ENCODE measurements around the gene MYRF. TPM values are rescaled to one million over a fixed set of nuclear protein-coding genes. Genes with fewer than 3 reads are reported as not detected.
A peak's percentile ranks its signal among the peaks of the same experiment; 100 is the strongest.

Gene MYRF
- total and polyA plus RNA-seq, 9 of the 15 experiments (the other 6 are each of a cell fraction or from before 2014, with no cell fraction given) = 2.3 to 25.8 (median 7.1) TPM

DNA sequence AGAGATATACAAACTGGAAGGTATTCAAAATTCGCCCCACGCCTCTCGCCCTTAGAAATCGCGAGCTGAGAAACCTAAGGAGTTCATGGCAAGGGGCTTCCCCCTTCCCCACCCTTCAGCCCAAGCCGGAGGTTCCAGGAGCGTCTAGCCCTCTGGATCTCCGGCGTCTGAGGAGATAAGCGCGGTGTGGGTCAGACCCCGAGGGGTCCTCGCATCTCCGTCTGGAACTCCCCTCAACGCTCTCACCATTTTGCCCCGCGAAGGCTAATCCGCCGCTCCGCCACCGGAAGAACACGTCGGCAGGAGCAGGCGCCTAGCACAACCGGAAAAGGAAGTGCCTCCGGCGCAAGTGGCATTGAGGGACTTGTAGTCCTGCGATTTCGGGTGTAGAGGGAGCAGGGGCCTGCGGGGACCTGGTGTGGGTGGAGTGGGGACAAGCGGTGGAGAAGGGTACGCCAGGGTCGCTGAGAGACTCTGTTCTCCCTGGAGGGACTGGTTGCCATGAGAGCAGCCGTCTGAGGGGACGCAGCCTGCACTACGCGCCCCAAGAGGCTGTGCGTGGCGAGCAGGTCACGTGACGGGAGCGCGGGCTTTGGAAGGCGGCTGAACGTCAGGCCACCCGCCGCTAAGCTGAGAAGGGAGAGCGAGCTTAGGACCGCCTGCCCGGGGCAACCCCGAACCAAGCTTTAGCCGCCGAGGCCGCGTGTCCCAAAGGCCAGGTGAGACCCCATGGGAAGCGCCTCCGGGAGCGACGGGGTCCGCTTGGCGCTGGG is 40.1 kb downstream of the MYRF start, which contains the start of the genes FEN1 and TMEM258 (continued):
- TF ChIP-seq SRSF1 (IDR thresholded peaks at IDR 0.05; ENCODE audit: low read depth, low read length) (no peak), NFRKB (IDR thresholded peaks at IDR 0.05; ENCODE audit: low read depth) (peak; percentile 94), POLR2A (conservative IDR thresholded peaks at IDR 0.05) (peak; percentile 94), MAFF (IDR thresholded peaks at IDR 0.05; ENCODE audit: low read length) (no peak), GABPB2 (CRISPR knock-in tag; conservative IDR thresholded peaks at IDR 0.05) (peak; percentile 68), NFIX (CRISPR knock-in tag; IDR thresholded peaks at IDR 0.05; ENCODE audit: low read depth) (no peak), ZNF263 (CRISPR knock-in tag; IDR thresholded peaks at IDR 0.05; ENCODE audit: borderline replicate concordance) (peak; percentile 47; the same call in 1 of the 2 replicates), SRSF3 (IDR thresholded peaks at IDR 0.05; ENCODE audit: insufficient read depth, low read length) (no peak), SRF (CRISPR knock-in tag; IDR thresholded peaks at IDR 0.05) (peak in 1 of 2 experiments; percentile 14; a peak in 1 of 4 replicates), HEY1 (CRISPR knock-in tag; IDR thresholded peaks at IDR 0.05; ENCODE audit: borderline replicate concordance) (no peak), NFIC (IDR thresholded peaks at IDR 0.05) (peak; percentile 65; the same call in 1 of the 2 replicates), NR1H2 (CRISPR knock-in tag; IDR thresholded peaks at IDR 0.05) (peak; percentile 66; the same call in 1 of the 2 replicates), EWSR1 (IDR thresholded peaks at IDR 0.05; ENCODE audit: borderline replicate concordance, low read depth, partially characterized antibody) (no peak), CBX8 (IDR thresholded peaks at IDR 0.05; ENCODE audit: borderline replicate concordance, extremely low read depth, low read depth, low read length, poor library complexity, severe bottlenecking) (no peak), ZNF165 (CRISPR knock-in tag; IDR thresholded peaks at IDR 0.05; ENCODE audit: borderline replicate concordance) (0 out of 2 replicates have a peak, but pooled peaks have one; percentile 27), NCOR1 (IDR thresholded peaks at IDR 0.05) (0 out of 2 replicates have a peak, but pooled peaks have one; percentile 22), MED1 (CRISPR knock-in tag; IDR thresholded peaks at IDR 0.05; ENCODE audit: borderline replicate concordance) (no peak), HIVEP1 (CRISPR knock-in tag; IDR thresholded peaks at IDR 0.05) (0 out of 2 replicates have a peak, but pooled peaks have one; percentile 46), ZKSCAN8 (CRISPR knock-in tag; IDR thresholded peaks at IDR 0.05) (0 out of 2 replicates have a peak, but pooled peaks have one; percentile 26)
- TF ChIP-seq, protein P1, sequence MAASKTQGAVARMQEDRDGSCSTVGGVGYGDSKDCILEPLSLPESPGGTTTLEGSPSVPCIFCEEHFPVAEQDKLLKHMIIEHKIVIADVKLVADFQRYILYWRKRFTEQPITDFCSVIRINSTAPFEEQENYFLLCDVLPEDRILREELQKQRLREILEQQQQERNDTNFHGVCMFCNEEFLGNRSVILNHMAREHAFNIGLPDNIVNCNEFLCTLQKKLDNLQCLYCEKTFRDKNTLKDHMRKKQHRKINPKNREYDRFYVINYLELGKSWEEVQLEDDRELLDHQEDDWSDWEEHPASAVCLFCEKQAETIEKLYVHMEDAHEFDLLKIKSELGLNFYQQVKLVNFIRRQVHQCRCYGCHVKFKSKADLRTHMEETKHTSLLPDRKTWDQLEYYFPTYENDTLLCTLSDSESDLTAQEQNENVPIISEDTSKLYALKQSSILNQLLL (CRISPR knock-in tag; IDR thresholded peaks at IDR 0.05; ENCODE audit: borderline replicate concordance) = no peak
- TF ChIP-seq, protein P2, sequence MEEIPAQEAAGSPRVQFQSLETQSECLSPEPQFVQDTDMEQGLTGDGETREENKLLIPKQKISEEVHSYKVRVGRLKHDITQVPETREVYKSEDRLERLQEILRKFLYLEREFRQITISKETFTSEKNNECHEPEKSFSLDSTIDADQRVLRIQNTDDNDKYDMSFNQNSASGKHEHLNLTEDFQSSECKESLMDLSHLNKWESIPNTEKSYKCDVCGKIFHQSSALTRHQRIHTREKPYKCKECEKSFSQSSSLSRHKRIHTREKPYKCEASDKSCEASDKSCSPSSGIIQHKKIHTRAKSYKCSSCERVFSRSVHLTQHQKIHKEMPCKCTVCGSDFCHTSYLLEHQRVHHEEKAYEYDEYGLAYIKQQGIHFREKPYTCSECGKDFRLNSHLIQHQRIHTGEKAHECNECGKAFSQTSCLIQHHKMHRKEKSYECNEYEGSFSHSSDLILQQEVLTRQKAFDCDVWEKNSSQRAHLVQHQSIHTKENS (CRISPR knock-in tag; IDR thresholded peaks at IDR 0.05) = no peak
- TF ChIP-seq, protein P3, sequence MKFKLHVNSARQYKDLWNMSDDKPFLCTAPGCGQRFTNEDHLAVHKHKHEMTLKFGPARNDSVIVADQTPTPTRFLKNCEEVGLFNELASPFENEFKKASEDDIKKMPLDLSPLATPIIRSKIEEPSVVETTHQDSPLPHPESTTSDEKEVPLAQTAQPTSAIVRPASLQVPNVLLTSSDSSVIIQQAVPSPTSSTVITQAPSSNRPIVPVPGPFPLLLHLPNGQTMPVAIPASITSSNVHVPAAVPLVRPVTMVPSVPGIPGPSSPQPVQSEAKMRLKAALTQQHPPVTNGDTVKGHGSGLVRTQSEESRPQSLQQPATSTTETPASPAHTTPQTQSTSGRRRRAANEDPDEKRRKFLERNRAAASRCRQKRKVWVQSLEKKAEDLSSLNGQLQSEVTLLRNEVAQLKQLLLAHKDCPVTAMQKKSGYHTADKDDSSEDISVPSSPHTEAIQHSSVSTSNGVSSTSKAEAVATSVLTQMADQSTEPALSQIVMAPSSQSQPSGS (CRISPR knock-in tag; IDR thresholded peaks at IDR 0.05) = no peak
- TF ChIP-seq, protein P4, sequence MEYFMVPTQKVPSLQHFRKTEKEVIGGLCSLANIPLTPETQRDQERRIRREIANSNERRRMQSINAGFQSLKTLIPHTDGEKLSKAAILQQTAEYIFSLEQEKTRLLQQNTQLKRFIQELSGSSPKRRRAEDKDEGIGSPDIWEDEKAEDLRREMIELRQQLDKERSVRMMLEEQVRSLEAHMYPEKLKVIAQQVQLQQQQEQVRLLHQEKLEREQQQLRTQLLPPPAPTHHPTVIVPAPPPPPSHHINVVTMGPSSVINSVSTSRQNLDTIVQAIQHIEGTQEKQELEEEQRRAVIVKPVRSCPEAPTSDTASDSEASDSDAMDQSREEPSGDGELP (CRISPR knock-in tag; IDR thresholded peaks at IDR 0.05; ENCODE audit: borderline replicate concordance) = peak; percentile 77

Measured in K562 (cell line).